Measurements from ENCODE around the gene POGLUT3. TPM values are rescaled to one million over a fixed set of nuclear protein-coding genes. Genes with fewer than 3 reads are reported as not detected.

The POGLUT3 gene
- total and polyA plus RNA-seq, 2 of the 8 experiments (the other 6 are each of a cell fraction or from before 2014, with no cell fraction given): 4.7 to 17.4 TPM

DNA sequence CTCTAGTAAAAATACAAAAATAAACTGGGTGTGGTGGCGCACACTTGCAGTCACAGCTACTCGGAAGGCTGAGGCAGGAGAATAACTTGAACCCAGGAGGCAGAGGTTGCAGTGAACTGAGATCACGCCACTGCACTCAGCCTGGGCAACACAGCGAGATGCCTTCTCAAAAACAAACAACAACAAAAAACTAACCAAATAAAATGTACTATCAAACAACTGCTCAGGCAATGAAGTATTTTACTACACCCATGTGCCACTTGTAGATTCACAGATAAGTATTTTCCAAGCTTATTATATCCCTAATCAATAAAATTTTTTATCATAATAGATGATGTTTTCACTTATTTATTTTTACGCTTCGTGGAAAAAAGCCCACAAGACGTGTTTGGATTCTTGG, 31.8 kb downstream of the POGLUT3 start (continued):
- TF ChIP-seq, protein P1, sequence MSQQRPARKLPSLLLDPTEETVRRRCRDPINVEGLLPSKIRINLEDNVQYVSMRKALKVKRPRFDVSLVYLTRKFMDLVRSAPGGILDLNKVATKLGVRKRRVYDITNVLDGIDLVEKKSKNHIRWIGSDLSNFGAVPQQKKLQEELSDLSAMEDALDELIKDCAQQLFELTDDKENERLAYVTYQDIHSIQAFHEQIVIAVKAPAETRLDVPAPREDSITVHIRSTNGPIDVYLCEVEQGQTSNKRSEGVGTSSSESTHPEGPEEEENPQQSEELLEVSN (IDR thresholded peaks at IDR 0.05): no peak
- TF ChIP-seq RAD21 (IDR thresholded peaks at IDR 0.05 in 1 of 2, conservative IDR thresholded peaks at IDR 0.05 in 1 of 2; ENCODE audit: low read depth in 2 of 2, low read length in 2 of 2) (no peak), CREB1 (IDR thresholded peaks at IDR 0.05) (no peak), EZH2 (IDR thresholded peaks at IDR 0.05; ENCODE audit: low read depth, low read length, severe bottlenecking) (no peak), EP300 (IDR thresholded peaks at IDR 0.05; ENCODE audit: borderline replicate concordance in 1 of 2, low read depth in 2 of 2, low read length in 2 of 2) (no peak)
- TF ChIP-seq, protein P2, sequence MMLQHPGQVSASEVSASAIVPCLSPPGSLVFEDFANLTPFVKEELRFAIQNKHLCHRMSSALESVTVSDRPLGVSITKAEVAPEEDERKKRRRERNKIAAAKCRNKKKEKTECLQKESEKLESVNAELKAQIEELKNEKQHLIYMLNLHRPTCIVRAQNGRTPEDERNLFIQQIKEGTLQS (IDR thresholded peaks at IDR 0.05; ENCODE audit: insufficient read depth, low read depth, low read length): no peak
